DND-41 (cell line): ENCODE measurements around the gene SPRR2F.

Source experiments
- ATAC-seq: fragments of 200-7000 bp; cut with Tn5 transposase; 3 replicates; pipeline ENCODE4 v1.9.1; 2021; ENCODE audit warnings: low read depth; ENCODE audit not compliant: insufficient read depth
- DNase-seq: peaks from one replicate; pipeline ENCODE4 v3.0.0-alpha.2; 2020
- H2AFZ ChIP-seq: 2 replicates; pipeline ENCODE4 v1.6.0; 2012; ENCODE audit warnings: low read depth, low read length
- H3K27ac ChIP-seq: 2 replicates; pipeline ENCODE4 v1.5.1; 2012; ENCODE audit warnings: low read length, inconsistent platforms
- H3K27me3 ChIP-seq: fragments of 200-600 bp; sonication (generic); 2 replicates; pipeline ENCODE4 v1.6.0; 2012; ENCODE audit warnings: low read length, mild to moderate bottlenecking, inconsistent platforms; ENCODE audit not compliant: insufficient read depth, poor library complexity
- H3K36me3 ChIP-seq: 2 replicates; pipeline ENCODE4 v1.5.1; 2012; ENCODE audit warnings: low read length, inconsistent platforms; ENCODE audit not compliant: insufficient read depth
- H3K4me1 ChIP-seq: 2 replicates; pipeline ENCODE4 v1.5.1; 2012; ENCODE audit warnings: mild to moderate bottlenecking, low read length; ENCODE audit not compliant: insufficient read depth
- H3K4me2 ChIP-seq: 2 replicates; pipeline ENCODE4 v1.6.0; 2012; ENCODE audit warnings: mild to moderate bottlenecking, moderate library complexity, low read length, inconsistent platforms; ENCODE audit not compliant: insufficient read depth
- H3K4me3 ChIP-seq, 2 experiments: fragments of 200-600 bp in 1 of 2; shearing (Covaris generic) in 1 of 2; 2 replicates each; pipeline ENCODE4 v1.5.1; 2012 to 2016; ENCODE audit warnings: inconsistent platforms in 2 of 2, low read length in 2 of 2, mild to moderate bottlenecking in 2 of 2, low read depth in 1 of 2, moderate library complexity in 1 of 2
- H3K79me2 ChIP-seq: 2 replicates; pipeline ENCODE4 v1.6.0; 2012; ENCODE audit warnings: low read length, inconsistent platforms; ENCODE audit not compliant: insufficient read depth
- H3K9ac ChIP-seq: 2 replicates; pipeline ENCODE4 v1.6.0; 2012; ENCODE audit warnings: low read depth, mild to moderate bottlenecking, inconsistent platforms, low read length, moderate library complexity
- H3K9me3 ChIP-seq: 2 replicates; pipeline ENCODE4 v1.5.1; 2012; ENCODE audit warnings: low read length, moderate library complexity, mild to moderate bottlenecking, inconsistent platforms; ENCODE audit not compliant: insufficient read depth, severe bottlenecking
- H4K20me1 ChIP-seq: 2 replicates; pipeline ENCODE4 v1.6.0; 2012; ENCODE audit warnings: low read length; ENCODE audit not compliant: insufficient read depth
- CTCF ChIP-seq: IDR thresholded peaks from 2 replicates; pipeline ENCODE4 v1.5.1; 2012; ENCODE audit warnings: borderline replicate concordance, low read length, moderate library complexity, mild to moderate bottlenecking; ENCODE audit not compliant: poor library complexity, severe bottlenecking; ENCODE audit errors: extremely low read depth
- EZH2 ChIP-seq: IDR thresholded peaks from 3 replicates; pipeline ENCODE4 v1.6.1; 2012; ENCODE audit warnings: borderline replicate concordance, low read depth, mild to moderate bottlenecking, moderate library complexity, low read length, inconsistent platforms; ENCODE audit not compliant: severe bottlenecking

Gene SPRR2F

GRCh38 chr1:153071511-153071910, 41.8 kb downstream of the SPRR2F start, which contains the start of gene SPRR2B:
Gene SPRR2B, minus strand, starts transcription at chr1:153071611. Its CDS starts 772 bp downstream, at chr1:153070839.
- DNase-seq (no peak), ATAC-seq (no peak)
- TF ChIP-seq EZH2, result no peak
- TF ChIP-seq CTCF, result no peak
- Histone ChIP-seq H3K27ac (no peak within 1 kb of the TSS), H3K9ac (no peak within 1 kb of the TSS), H3K79me2 (no peaks in the 10 kb centered on the region), H3K4me2 (no peak within 1 kb of the TSS), H3K9me3 (no peaks in the 10 kb centered on the region), H2AFZ (no peak within 1 kb of the TSS), H3K36me3 (no peaks in the 10 kb centered on the region), H3K27me3 (peaks cover 9% of the 10 kb centered on the region), H4K20me1 (no peaks in the 10 kb centered on the region), H3K4me3 (no peak within 1 kb of the TSS), H3K4me1 (no peaks in the 10 kb centered on the region)

GRCh38 chr1:153070243-153070642, 43.1 kb downstream of the SPRR2F start:
- TF ChIP-seq CTCF (no peak), EZH2 (no peak)

More at GRCh38 chr1:153070243-153070642, 43.1 kb downstream of the SPRR2F start:
- Histone ChIP-seq H3K4me2 (no peak overlapping the region), H3K9me3 (no peaks in the 10 kb centered on the region), H3K4me3 (no peak overlapping the region), H3K27me3 (peaks cover 12% of the 10 kb centered on the region), H3K27ac (no peak overlapping the region), H2AFZ (no peak overlapping the region), H3K9ac (no peak overlapping the region), H4K20me1 (no peaks in the 10 kb centered on the region), H3K4me1 (no peaks in the 10 kb centered on the region), H3K36me3 (no peaks in the 10 kb centered on the region), H3K79me2 (no peaks in the 10 kb centered on the region)
- no peak for ATAC-seq
- no peak for DNase-seq
